GM18505 (cell line): ENCODE results near the gene UQCRQ.

ENCODE experiments used
- ATAC-seq: cut with Tn5 transposase; IDR thresholded peaks from one replicate; pipeline ENCODE4 v1.9.1; 2021; ENCODE audit not compliant: unreplicated experiment
- POLR2A ChIP-seq: IDR thresholded peaks from 4 replicates; pipeline ENCODE4 v1.6.1; 2011; ENCODE audit warnings: borderline replicate concordance; ENCODE audit not compliant: insufficient read depth, insufficient read length; ENCODE audit errors: extremely low read depth

The UQCRQ gene

GRCh38 chr5:132828846-132829494, 37.5 kb upstream of the UQCRQ start:
- no peak for TF ChIP-seq POLR2A
- no peak for ATAC-seq

GRCh38 chr5:132829742-132830435, 36.6 kb upstream of the UQCRQ start:
- peak; percentile 77 for ATAC-seq
- no peak for TF ChIP-seq POLR2A

GRCh38 chr5:132830436-132831094, 35.9 kb upstream of the UQCRQ start, which contains the start of gene SHROOM1:
Gene SHROOM1, minus strand, starts transcription at chr5:132830647. Its CDS starts 4,507 bp downstream, at chr5:132826140.
- peak; percentile 52 for ATAC-seq
- TF ChIP-seq POLR2A = peak; percentile 56

DNA sequence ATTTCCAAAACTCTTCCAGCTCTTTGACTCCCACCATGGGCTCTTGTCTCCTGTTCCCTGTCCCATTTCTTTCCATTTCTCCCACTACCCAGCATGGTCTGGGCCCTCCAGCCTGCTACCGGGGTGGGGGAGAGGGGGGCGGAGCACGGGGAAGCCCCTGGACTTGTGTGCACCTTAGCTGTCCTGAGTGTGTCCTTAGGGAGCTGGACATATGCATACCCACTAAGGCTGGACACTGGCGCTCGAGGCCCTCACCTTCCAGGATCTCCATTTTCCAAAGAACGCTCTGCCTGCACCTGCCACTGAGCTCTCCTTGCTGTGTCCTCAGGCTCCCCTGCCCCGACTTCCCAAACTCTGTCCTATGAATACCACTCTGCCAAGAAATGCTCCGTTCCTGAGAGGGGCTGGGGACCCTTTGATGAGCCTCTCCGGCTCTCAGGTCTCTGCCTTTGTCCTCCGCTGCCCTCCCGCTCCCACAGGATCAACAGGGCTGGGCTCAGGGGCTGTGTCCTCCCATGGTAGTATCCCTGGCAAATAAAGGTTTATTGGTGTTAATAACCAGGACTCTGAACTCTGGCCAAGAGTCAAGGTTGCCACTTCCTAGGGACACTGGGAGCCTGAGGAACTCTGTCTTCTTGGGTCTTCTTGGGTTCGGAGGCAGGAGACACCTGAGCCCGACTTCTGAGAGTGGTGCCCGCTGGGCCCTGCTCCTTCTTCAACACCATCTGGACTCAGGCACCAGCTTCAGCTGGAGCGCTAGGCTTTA, 35.2 kb upstream of the UQCRQ start:
- no peak for TF ChIP-seq POLR2A
- no peak for ATAC-seq

- no peak for TF ChIP-seq POLR2A
- ATAC-seq = no peak
Measured at GRCh38 chr5:132832612-132833011, 33.8 kb upstream of the UQCRQ start.

DNA sequence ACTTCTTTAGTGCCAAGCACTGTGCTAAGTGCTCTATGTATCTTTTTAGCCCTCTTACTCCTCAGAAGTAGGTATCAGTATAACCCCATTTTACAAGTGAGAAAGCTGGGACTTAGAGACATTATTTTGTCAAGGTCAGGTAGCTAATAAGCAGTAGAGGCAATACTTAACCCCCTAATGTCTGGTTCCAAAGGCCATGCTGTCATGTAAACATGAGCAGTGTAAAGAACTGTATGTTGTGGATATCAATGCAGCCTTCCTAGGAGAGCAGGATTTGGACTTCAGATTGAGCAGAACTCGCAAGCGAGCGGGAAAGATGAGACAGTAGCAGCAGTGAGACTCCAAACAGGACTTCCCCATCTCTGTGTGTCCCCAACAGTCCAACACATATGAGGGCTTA, 32.4 kb upstream of the UQCRQ start:
- no peak for TF ChIP-seq POLR2A
- ATAC-seq = no peak

GRCh38 chr5:132836852-132837251, 29.6 kb upstream of the UQCRQ start:
- no peak for ATAC-seq
- no peak for TF ChIP-seq POLR2A

- no peak for ATAC-seq
- TF ChIP-seq POLR2A = no peak
Measured at GRCh38 chr5:132837868-132838267, 28.6 kb upstream of the UQCRQ start.

- ATAC-seq = no peak
- TF ChIP-seq POLR2A = no peak
Measured at GRCh38 chr5:132838516-132839282, 27.7 kb upstream of the UQCRQ start.

GRCh38 chr5:132839426-132840301, 26.8 kb upstream of the UQCRQ start:
- no peak for TF ChIP-seq POLR2A
- no peak for ATAC-seq

GRCh38 chr5:132840313-132840712, 26.1 kb upstream of the UQCRQ start:
- no peak for TF ChIP-seq POLR2A
- ATAC-seq = no peak

DNA sequence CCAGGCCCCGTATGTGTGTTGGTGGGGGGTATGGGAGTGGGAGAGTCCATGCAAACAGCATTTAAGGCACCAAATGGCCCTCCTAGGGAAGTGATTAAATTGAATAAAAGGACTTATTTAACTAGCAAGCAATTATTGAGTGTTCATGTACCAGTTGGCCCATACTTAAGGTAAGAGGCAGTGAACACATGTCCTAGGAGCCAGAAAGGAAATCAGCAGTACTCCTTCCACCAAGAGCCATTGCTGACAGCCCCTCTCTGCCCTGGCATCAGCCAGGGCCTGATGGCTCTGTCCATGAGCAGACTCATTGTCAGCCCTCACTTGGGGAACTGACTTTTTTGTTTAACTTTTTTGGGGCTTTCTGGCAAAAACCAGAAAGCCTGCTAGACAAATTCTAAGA, 25.5 kb upstream of the UQCRQ start:
- no peak for TF ChIP-seq POLR2A
- ATAC-seq = no peak
